Measurements from ENCODE around the gene SELENOW. TPM values are rescaled to one million over a fixed set of nuclear protein-coding genes. Genes with fewer than 3 reads are reported as not detected.
"Not testable (repeated sequence)": the region's sequence is repeated elsewhere in the genome, so short reads cannot be mapped to it uniquely, and the experiment has no call there.

Gene SELENOW
- polyA plus RNA-seq, 1 experiment, result 177 TPM

- POLR2A ChIA-PET, result no interaction called here
- TF ChIP-seq CTCF (IDR thresholded peaks at IDR 0.05; ENCODE audit: low read depth, low read length), result no peak
- Histone ChIP-seq H3K27ac (ENCODE audit: low read depth, low read length) (no peak overlapping the region), H3K27me3 (ENCODE audit: control insufficient read depth, insufficient read depth, low read length) (no peaks in the 10 kb centered on the region), H3K9me3 (ENCODE audit: control insufficient read depth, insufficient read depth, low read length) (no peaks in the 10 kb centered on the region; the same call in 1 of the 2 replicates), H3K4me3 (ENCODE audit: low read depth, low read length) (no peak overlapping the region)
- CTCF ChIA-PET, result interaction anchor here (0.9 kb wide), 1 partner anchor 16 kb away, joined by 3 read pairs; no protein-coding TSS in a partner anchor
- DNase-seq (ENCODE audit: low read depth, low spot score), result no peak
These were observed 3.2 kb downstream of the SELENOW start for GRCh38 chr19:47781590-47782262.

GRCh38 chr19:47786566-47786965 lies 8.1 kb downstream of the SELENOW start:
- TF ChIP-seq CTCF (IDR thresholded peaks at IDR 0.05; ENCODE audit: low read depth, low read length), result no peak
- Histone ChIP-seq H3K27me3 (ENCODE audit: control insufficient read depth, insufficient read depth, low read length) (no peaks in the 10 kb centered on the region), H3K27ac (ENCODE audit: low read depth, low read length) (no peak overlapping the region), H3K4me3 (ENCODE audit: low read depth, low read length) (no peak overlapping the region), H3K9me3 (ENCODE audit: control insufficient read depth, insufficient read depth, low read length) (no peaks in the 10 kb centered on the region)
- DNase-seq (ENCODE audit: low read depth, low spot score), result no peak
- POLR2A ChIA-PET, result no interaction called here
- CTCF ChIA-PET, result interaction anchor here (0.6 kb wide), 1 partner anchor 81 kb away, joined by 4 read pairs; no protein-coding TSS in a partner anchor

- POLR2A ChIA-PET, result interaction anchor here (0.7 kb wide), 1 partner anchor 56 kb away, joined by 7 read pairs; no protein-coding TSS in a partner anchor
- not testable (repeated sequence) for DNase-seq (ENCODE audit: low read depth, low spot score); H3K4me3 ChIP-seq (ENCODE audit: low read depth, low read length); H3K27ac ChIP-seq (ENCODE audit: low read depth, low read length); H3K9me3 ChIP-seq (ENCODE audit: control insufficient read depth, insufficient read depth, low read length); H3K27me3 ChIP-seq (ENCODE audit: control insufficient read depth, insufficient read depth, low read length)
- CTCF ChIA-PET, result interaction anchor here (0.6 to 2.4 kb wide), 4 partner anchors 21 to 87 kb away, joined by 4 to 17 read pairs (median 6); partner anchors contain the start of gene EHD2
These were observed 8.8 kb downstream of the SELENOW start for GRCh38 chr19:47787307-47787706.

GRCh38 chr19:47789811-47790210 lies 11.3 kb downstream of the SELENOW start:
- H3K4me3 ChIP-seq (ENCODE audit: low read depth, low read length); H3K27me3 ChIP-seq (ENCODE audit: control insufficient read depth, insufficient read depth, low read length); H3K9me3 ChIP-seq (ENCODE audit: control insufficient read depth, insufficient read depth, low read length); POLR2A ChIA-PET; DNase-seq (ENCODE audit: low read depth, low spot score); H3K27ac ChIP-seq (ENCODE audit: low read depth, low read length): not testable (repeated sequence)
- CTCF ChIA-PET, result interaction anchor here (0.6 to 2.4 kb wide), 12 partner anchors 9 to 608 kb away, joined by 3 to 17 read pairs (median 4); no protein-coding TSS in a partner anchor

- H3K4me3 ChIP-seq (ENCODE audit: low read depth, low read length), result no peak overlapping the region
- no peaks in the 10 kb centered on the region for H3K27me3 ChIP-seq (ENCODE audit: control insufficient read depth, insufficient read depth, low read length)
- H3K9me3 ChIP-seq (ENCODE audit: control insufficient read depth, insufficient read depth, low read length), result no peaks in the 10 kb centered on the region
- no peak for DNase-seq (ENCODE audit: low read depth, low spot score)
- peak; percentile 86 for TF ChIP-seq CTCF (IDR thresholded peaks at IDR 0.05; ENCODE audit: low read depth, low read length)
- ChIA-PET POLR2A (no interaction called here), CTCF (interaction anchor here (0.6 to 1.4 kb wide), 10 partner anchors 9 to 609 kb away, joined by 3 to 8 read pairs (median 4); no protein-coding TSS in a partner anchor)
- no peak overlapping the region for H3K27ac ChIP-seq (ENCODE audit: low read depth, low read length)
These were observed 11.9 kb downstream of the SELENOW start for GRCh38 chr19:47790398-47790814.

GRCh38 chr19:47792616-47793015 lies 14.1 kb downstream of the SELENOW start:
- Histone ChIP-seq H3K27me3 (ENCODE audit: control insufficient read depth, insufficient read depth, low read length) (no peaks in the 10 kb centered on the region), H3K9me3 (ENCODE audit: control insufficient read depth, insufficient read depth, low read length) (no peaks in the 10 kb centered on the region), H3K27ac (ENCODE audit: low read depth, low read length) (no peak overlapping the region), H3K4me3 (ENCODE audit: low read depth, low read length) (no peak overlapping the region)
- CTCF ChIA-PET, result interaction anchor here (0.7 to 2.0 kb wide), 4 partner anchors 13 to 356 kb away, joined by 3 to 10 read pairs (median 3); no protein-coding TSS in a partner anchor
- POLR2A ChIA-PET, result no interaction called here
- no peak for TF ChIP-seq CTCF (IDR thresholded peaks at IDR 0.05; ENCODE audit: low read depth, low read length)
- DNase-seq (ENCODE audit: low read depth, low spot score), result no peak
